Raji (cell line): ENCODE measurements around the gene KATNB1.

Experiments
- POLR2A ChIP-seq: IDR thresholded peaks from 2 replicates; pipeline ENCODE4 v1.6.1; 2011; ENCODE audit warnings: low read depth, low read length, control low read depth; ENCODE audit not compliant: insufficient read depth

KATNB1 gene

GRCh38 chr16:57763285-57764005 is 27.9 kb downstream of the KATNB1 start:
- TF ChIP-seq POLR2A: no peak

- no peak for TF ChIP-seq POLR2A
Observed at GRCh38 chr16:57764006-57764340, 28.4 kb downstream of the KATNB1 start.

GRCh38 chr16:57764341-57765159 is 29.0 kb downstream of the KATNB1 start:
- no peak for TF ChIP-seq POLR2A

GRCh38 chr16:57765160-57765728 is 29.7 kb downstream of the KATNB1 start:
- TF ChIP-seq POLR2A: no peak

GRCh38 chr16:57766714-57767348 is 31.3 kb downstream of the KATNB1 start:
- TF ChIP-seq POLR2A: no peak

GRCh38 chr16:57769541-57770145 is 34.1 kb downstream of the KATNB1 start:
- TF ChIP-seq POLR2A: no peak

GRCh38 chr16:57770361-57770760 is 34.8 kb downstream of the KATNB1 start:
- TF ChIP-seq POLR2A: no peak

GRCh38 chr16:57771141-57771785 is 35.7 kb downstream of the KATNB1 start:
- no peak for TF ChIP-seq POLR2A

GRCh38 chr16:57773019-57773418 is 37.4 kb downstream of the KATNB1 start:
- no peak for TF ChIP-seq POLR2A

GRCh38 chr16:57773655-57774295 is 38.2 kb downstream of the KATNB1 start:
- no peak for TF ChIP-seq POLR2A

- no peak for TF ChIP-seq POLR2A
Observed at GRCh38 chr16:57774705-57775285, 39.2 kb downstream of the KATNB1 start.

GRCh38 chr16:57775661-57776469 is 40.3 kb downstream of the KATNB1 start:
- TF ChIP-seq POLR2A: no peak

- no peak for TF ChIP-seq POLR2A
Observed at GRCh38 chr16:57778658-57779057, 43.1 kb downstream of the KATNB1 start.
